ENCODE results near the gene ASTN2. TPM values are rescaled to one million over a fixed set of nuclear protein-coding genes. Genes with fewer than 3 reads are reported as not detected.

Gene ASTN2
- polyA plus RNA-seq, 1 experiment, result 6.6 TPM

DNA sequence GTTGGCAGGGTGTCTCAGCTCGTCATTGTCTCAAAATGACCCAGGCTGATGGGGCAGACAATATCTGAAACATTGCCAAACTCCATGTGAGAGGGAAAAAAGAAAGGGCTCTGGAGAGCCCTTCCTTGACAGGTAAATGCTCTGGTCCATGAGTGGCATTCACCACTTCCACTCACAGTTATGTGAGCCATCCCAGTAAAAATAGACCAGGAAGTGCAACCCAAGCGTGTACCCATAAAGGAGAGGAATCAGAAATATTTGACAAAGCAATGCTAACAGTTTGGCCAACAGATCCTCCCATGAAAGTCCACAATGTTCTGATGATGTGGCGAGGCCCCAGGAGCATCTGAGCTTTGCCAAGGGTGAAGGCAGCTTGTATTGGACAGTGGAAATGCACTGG lies 49.4 kb downstream of the ASTN2 start:
- TF ChIP-seq, protein P1, sequence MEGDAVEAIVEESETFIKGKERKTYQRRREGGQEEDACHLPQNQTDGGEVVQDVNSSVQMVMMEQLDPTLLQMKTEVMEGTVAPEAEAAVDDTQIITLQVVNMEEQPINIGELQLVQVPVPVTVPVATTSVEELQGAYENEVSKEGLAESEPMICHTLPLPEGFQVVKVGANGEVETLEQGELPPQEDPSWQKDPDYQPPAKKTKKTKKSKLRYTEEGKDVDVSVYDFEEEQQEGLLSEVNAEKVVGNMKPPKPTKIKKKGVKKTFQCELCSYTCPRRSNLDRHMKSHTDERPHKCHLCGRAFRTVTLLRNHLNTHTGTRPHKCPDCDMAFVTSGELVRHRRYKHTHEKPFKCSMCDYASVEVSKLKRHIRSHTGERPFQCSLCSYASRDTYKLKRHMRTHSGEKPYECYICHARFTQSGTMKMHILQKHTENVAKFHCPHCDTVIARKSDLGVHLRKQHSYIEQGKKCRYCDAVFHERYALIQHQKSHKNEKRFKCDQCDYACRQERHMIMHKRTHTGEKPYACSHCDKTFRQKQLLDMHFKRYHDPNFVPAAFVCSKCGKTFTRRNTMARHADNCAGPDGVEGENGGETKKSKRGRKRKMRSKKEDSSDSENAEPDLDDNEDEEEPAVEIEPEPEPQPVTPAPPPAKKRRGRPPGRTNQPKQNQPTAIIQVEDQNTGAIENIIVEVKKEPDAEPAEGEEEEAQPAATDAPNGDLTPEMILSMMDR (IDR thresholded peaks at IDR 0.05; ENCODE audit: low read depth, low read length), result no peak
- POLR2A ChIA-PET, result no interaction called here
- DNase-seq (ENCODE audit: low read depth, low spot score), result no peak
- no peak overlapping the region for H3K27ac ChIP-seq (ENCODE audit: low read depth, low read length)
- CTCF ChIA-PET, result no interaction called here
- H3K27me3 ChIP-seq (ENCODE audit: control insufficient read depth, insufficient read depth, low read length), result no peaks in the 10 kb centered on the region
- no peak overlapping the region for H3K4me3 ChIP-seq (ENCODE audit: low read depth, low read length)
- H3K9me3 ChIP-seq (ENCODE audit: control insufficient read depth, insufficient read depth, low read length), result peaks cover 2% of the 10 kb centered on the region; the same call in 1 of the 2 replicates

DNA sequence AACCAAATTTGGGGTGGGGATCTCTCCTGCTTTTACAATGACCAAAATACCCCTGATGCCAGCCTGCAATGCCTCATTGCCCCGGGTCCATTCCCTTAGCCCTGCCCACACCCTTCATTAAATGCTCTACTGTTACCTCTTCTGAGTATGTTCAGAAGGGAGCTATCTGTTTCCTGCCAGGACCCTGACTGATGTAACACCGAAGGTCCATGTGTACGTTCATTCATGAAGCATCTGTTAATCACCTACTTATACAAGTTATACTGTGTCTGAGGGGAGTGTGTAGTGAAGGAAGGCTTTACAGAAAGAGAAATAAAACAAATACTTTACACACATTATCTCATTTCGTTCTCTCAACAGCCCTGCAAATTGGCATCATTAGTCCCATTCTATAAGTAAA lies 51.9 kb downstream of the ASTN2 start:
- no peak for DNase-seq (ENCODE audit: low read depth, low spot score)
- CTCF ChIA-PET, result no interaction called here
- TF ChIP-seq, protein P1 (IDR thresholded peaks at IDR 0.05; ENCODE audit: low read depth, low read length), result no peak
- Histone ChIP-seq H3K4me3 (ENCODE audit: low read depth, low read length) (no peak overlapping the region), H3K27me3 (ENCODE audit: control insufficient read depth, insufficient read depth, low read length) (no peaks in the 10 kb centered on the region), H3K9me3 (ENCODE audit: control insufficient read depth, insufficient read depth, low read length) (peaks cover 2% of the 10 kb centered on the region; the same call in 1 of the 2 replicates), H3K27ac (ENCODE audit: low read depth, low read length) (no peak overlapping the region)
- POLR2A ChIA-PET, result no interaction called here

DNA sequence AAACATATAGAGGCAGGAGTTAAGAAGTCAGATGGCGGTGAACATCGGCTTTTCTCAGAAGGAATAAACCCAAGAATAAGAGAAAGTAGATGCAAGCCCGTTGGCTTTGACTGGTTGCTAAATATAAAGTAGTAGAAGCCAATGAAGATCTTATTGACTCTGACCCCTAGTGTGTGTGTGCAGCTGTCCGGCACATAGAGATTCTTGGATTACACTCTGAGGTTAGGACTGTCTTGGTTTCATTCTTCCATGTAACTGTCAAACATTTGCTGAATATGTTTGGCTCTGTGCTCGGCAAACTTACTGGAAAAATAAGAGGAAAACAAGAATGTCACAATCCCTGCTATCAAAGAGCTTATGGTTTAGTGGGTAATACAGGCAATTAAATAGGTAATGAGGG lies 54.9 kb downstream of the ASTN2 start:
- Histone ChIP-seq H3K4me3 (ENCODE audit: low read depth, low read length) (no peak overlapping the region), H3K9me3 (ENCODE audit: control insufficient read depth, insufficient read depth, low read length) (peaks cover 7% of the 10 kb centered on the region), H3K27ac (ENCODE audit: low read depth, low read length) (no peak overlapping the region), H3K27me3 (ENCODE audit: control insufficient read depth, insufficient read depth, low read length) (no peaks in the 10 kb centered on the region)
- TF ChIP-seq, protein P1 (IDR thresholded peaks at IDR 0.05; ENCODE audit: low read depth, low read length), result no peak
- POLR2A ChIA-PET, result no interaction called here
- DNase-seq (ENCODE audit: low read depth, low spot score), result no peak
- CTCF ChIA-PET, result no interaction called here

DNA sequence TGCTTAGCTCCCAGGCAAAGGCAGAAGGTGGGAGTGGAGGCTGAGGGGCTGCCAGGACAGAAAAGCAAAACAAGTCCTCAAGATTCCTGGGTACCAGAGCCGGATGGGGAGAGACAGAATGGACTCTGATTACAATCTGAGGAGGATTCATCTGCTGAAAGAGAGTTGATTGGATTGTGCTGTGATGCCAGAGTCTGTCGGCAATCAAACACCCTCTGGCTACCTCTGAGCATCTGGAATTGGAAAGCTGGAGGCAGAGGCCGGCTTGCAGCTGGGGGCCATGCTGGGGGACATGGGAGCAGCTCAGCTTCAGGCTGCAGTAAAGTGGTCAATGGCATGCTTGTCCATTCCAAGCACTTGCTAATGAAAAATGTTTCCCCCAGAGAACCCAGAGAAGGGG lies 59.3 kb downstream of the ASTN2 start:
- ChIA-PET POLR2A (no interaction called here), CTCF (no interaction called here)
- Histone ChIP-seq H3K4me3 (ENCODE audit: low read depth, low read length) (no peak overlapping the region), H3K27me3 (ENCODE audit: control insufficient read depth, insufficient read depth, low read length) (no peaks in the 10 kb centered on the region), H3K9me3 (ENCODE audit: control insufficient read depth, insufficient read depth, low read length) (peaks cover 7% of the 10 kb centered on the region), H3K27ac (ENCODE audit: low read depth, low read length) (no peak overlapping the region)
- TF ChIP-seq, protein P1 (IDR thresholded peaks at IDR 0.05; ENCODE audit: low read depth, low read length), result no peak
- no peak for DNase-seq (ENCODE audit: low read depth, low spot score)

DNA sequence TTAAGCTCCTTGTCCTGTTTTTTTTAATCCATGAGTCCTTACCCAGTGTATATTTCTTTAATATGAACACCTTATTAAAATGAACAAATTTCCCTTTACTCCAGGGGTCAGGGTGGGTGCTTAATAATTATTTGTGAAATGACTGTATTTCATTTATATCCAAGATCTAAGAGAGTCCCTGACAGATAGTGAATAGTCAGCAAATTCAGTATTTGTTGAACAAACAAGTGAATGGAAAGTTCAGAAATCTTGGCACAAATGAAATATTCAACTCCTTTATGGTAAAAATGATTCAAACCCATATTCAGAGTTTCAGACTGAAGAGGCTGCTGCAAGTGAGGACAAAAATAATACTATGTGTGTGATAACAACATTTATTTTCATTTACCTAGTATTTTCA lies 59.9 kb downstream of the ASTN2 start:
- CTCF ChIA-PET, result no interaction called here
- TF ChIP-seq, protein P1 (IDR thresholded peaks at IDR 0.05; ENCODE audit: low read depth, low read length), result no peak
- no peaks in the 10 kb centered on the region for H3K27me3 ChIP-seq (ENCODE audit: control insufficient read depth, insufficient read depth, low read length)
- POLR2A ChIA-PET, result no interaction called here
- DNase-seq (ENCODE audit: low read depth, low spot score), result no peak
- H3K9me3 ChIP-seq (ENCODE audit: control insufficient read depth, insufficient read depth, low read length), result peaks cover 7% of the 10 kb centered on the region
- no peak overlapping the region for H3K4me3 ChIP-seq (ENCODE audit: low read depth, low read length)
- no peak overlapping the region for H3K27ac ChIP-seq (ENCODE audit: low read depth, low read length)

Data from AG04450 (cell line).